H1 (cell line): ENCODE measurements around the gene MAIP1. TPM values are rescaled to one million over a fixed set of nuclear protein-coding genes. Genes with fewer than 3 reads are reported as not detected.
A peak's percentile ranks its signal among the peaks of the same experiment; 100 is the strongest.
"Not testable (repeated sequence)": the region's sequence is repeated elsewhere in the genome, so short reads cannot be mapped to it uniquely, and the experiment has no call there.

Experiments used
- CTCF ChIA-PET: fragments of 300-600 bp; sonication (Branson Sonifier 250); formaldehyde crosslinking; loops from one replicate; lab custom pipeline; 2021; ENCODE audit not compliant: partially characterized antibody; lab: Charles Lee
- POLR2A ChIA-PET: fragments of 300-600 bp; sonication (Branson Sonifier 250); formaldehyde crosslinking; loops from one replicate; lab custom pipeline; 2021; ENCODE audit warnings: inconsistent platforms; ENCODE audit not compliant: partially characterized antibody; lab: Charles Lee
- DNase-seq, 2 experiments: peaks; one replicate each; pipeline versions ENCODE4 v3.0.0 to v3.0.0-alpha.2; 2010 to 2022; ENCODE audit warnings: low spot score in 2 of 2, low read depth in 1 of 2, mixed read lengths in 1 of 2
- FAIRE-seq: peaks from 2 replicates; lab custom pipeline; 2011; peaks lifted over from hg19 to GRCh38; lab: Jason Lieb, UNC
- H2AFZ ChIP-seq: 2 replicates; pipeline ENCODE4 v1.8.1; 2012; ENCODE audit warnings: low read length, inconsistent platforms
- H2AK5ac ChIP-seq: 2 replicates; pipeline ENCODE4 v1.6.1; 2013; ENCODE audit warnings: low read depth, low read length
- H2BK120ac ChIP-seq: replicated peaks from 2 replicates; pipeline ENCODE3; 2013; ENCODE audit warnings: low read depth, low read length, inconsistent platforms
- H2BK12ac ChIP-seq: 2 replicates; pipeline ENCODE4 v1.6.1; 2013; ENCODE audit warnings: low read depth, low read length
- H2BK15ac ChIP-seq: 2 replicates; pipeline ENCODE4 v1.6.1; 2013; ENCODE audit warnings: low read length
- H2BK20ac ChIP-seq: 2 replicates; pipeline ENCODE4 v1.6.1; 2013; ENCODE audit warnings: low read length
- H2BK5ac ChIP-seq: 2 replicates; pipeline ENCODE4 v1.6.1; 2013; ENCODE audit warnings: low read depth, low read length
- H3K14ac ChIP-seq: 2 replicates; pipeline ENCODE4 v1.6.1; 2013; ENCODE audit warnings: inconsistent platforms; ENCODE audit not compliant: insufficient read length
- H3K18ac ChIP-seq: 2 replicates; pipeline ENCODE4 v1.6.1; 2013; ENCODE audit warnings: low read length; ENCODE audit errors: extremely low read depth
- H3K23ac ChIP-seq: 2 replicates; pipeline ENCODE4 v1.6.1; 2013; ENCODE audit warnings: inconsistent platforms; ENCODE audit not compliant: insufficient read length
- H3K23me2 ChIP-seq: 2 replicates; pipeline ENCODE4 v1.6.1; 2013; ENCODE audit warnings: low read depth, low read length
- H3K27ac ChIP-seq: 2 replicates; pipeline ENCODE4 v1.6.1; 2011; ENCODE audit warnings: low read depth, low read length, inconsistent platforms
- H3K27me3 ChIP-seq, 4 experiments: replicated peaks in 1 of 4; 1 replicate in 1 of 4; 2 replicates in 3 of 4; pipeline versions ENCODE4 v1.6.1 to v1.8.1; 2011 to 2013; ENCODE audit warnings: low read length in 3 of 4, mild to moderate bottlenecking in 3 of 4, inconsistent platforms in 2 of 4, mixed read lengths in 2 of 4, moderate library complexity in 1 of 4; ENCODE audit not compliant: control insufficient read depth in 3 of 4, insufficient read depth in 3 of 4; ENCODE audit errors: extremely low read depth in 1 of 4
- H3K36me3 ChIP-seq, 4 experiments: 2 replicates each; pipeline versions ENCODE4 v1.6.1 to v1.8.1; 2011 to 2013; ENCODE audit warnings: mild to moderate bottlenecking in 4 of 4, low read length in 3 of 4, moderate library complexity in 2 of 4, control low read depth in 1 of 4, inconsistent platforms in 1 of 4; ENCODE audit not compliant: insufficient read depth in 4 of 4, control insufficient read depth in 2 of 4
- H3K4ac ChIP-seq: replicated peaks from 2 replicates; pipeline ENCODE3; 2013; ENCODE audit warnings: low read length, low read depth, mixed read lengths, inconsistent platforms; ENCODE audit not compliant: insufficient read length
- H3K4me1 ChIP-seq, 4 experiments: replicated peaks in 1 of 4; 1 replicate in 1 of 4; 2 replicates in 3 of 4; pipeline versions ENCODE4 v1.6.1 to v1.8.1; 2011 to 2013; ENCODE audit warnings: low read length in 3 of 4, inconsistent platforms in 2 of 4, mixed read lengths in 1 of 4; ENCODE audit not compliant: insufficient read depth in 4 of 4, control insufficient read depth in 3 of 4
- H3K4me2 ChIP-seq, 2 experiments: 2 replicates each; pipeline versions ENCODE4 v1.6.1 to v1.8.1; 2011 to 2013; ENCODE audit warnings: low read depth in 2 of 2, low read length in 2 of 2, control low read depth in 1 of 2, inconsistent platforms in 1 of 2, mild to moderate bottlenecking in 1 of 2; ENCODE audit not compliant: insufficient read depth in 1 of 2
- H3K4me3 ChIP-seq, 4 experiments: fragments of 200-600, 300-600 bp in 1 of 4; sonication (generic), shearing (Covaris generic), sonication (Bioruptor Twin) in 1 of 4; 2 replicates each; pipeline versions ENCODE4 v1.5.1 to v1.8.1; 2011 to 2016; ENCODE audit warnings: low read length in 4 of 4, low read depth in 3 of 4, control low read depth in 2 of 4, inconsistent platforms in 2 of 4, mild to moderate bottlenecking in 2 of 4, mixed read lengths in 1 of 4, moderate library complexity in 1 of 4; ENCODE audit not compliant: insufficient read depth in 2 of 4; ENCODE audit errors: extremely low read depth in 1 of 4
- H3K56ac ChIP-seq: replicated peaks from 2 replicates; pipeline ENCODE3; 2013; ENCODE audit warnings: low read depth, mild to moderate bottlenecking, mixed read lengths, low read length, inconsistent platforms; ENCODE audit not compliant: insufficient read length
- H3K79me1 ChIP-seq: 2 replicates; pipeline ENCODE4 v1.6.1; 2013; ENCODE audit warnings: low read depth, low read length, control low read depth
- H3K79me2 ChIP-seq, 2 experiments: 2 replicates each; pipeline versions ENCODE4 v1.6.1 to v1.8.1; 2012 to 2013; ENCODE audit warnings: low read length in 2 of 2, mild to moderate bottlenecking in 2 of 2, inconsistent platforms in 1 of 2; ENCODE audit not compliant: insufficient read depth in 2 of 2, control insufficient read depth in 1 of 2
- H3K9ac ChIP-seq, 4 experiments: replicated peaks in 1 of 4; 1 replicate in 1 of 4; 2 replicates in 3 of 4; pipeline versions ENCODE4 v1.6.1 to v1.8.1; 2011 to 2013; ENCODE audit warnings: low read depth in 3 of 4, low read length in 3 of 4, control low read depth in 2 of 4, mild to moderate bottlenecking in 2 of 4, moderate library complexity in 2 of 4, inconsistent platforms in 1 of 4; ENCODE audit errors: extremely low read depth in 1 of 4
- H3K9me3 ChIP-seq, 2 experiments: 2 replicates each; pipeline versions ENCODE4 v1.6.1 to v1.8.1; 2012 to 2013; ENCODE audit warnings: mild to moderate bottlenecking in 2 of 2, moderate library complexity in 2 of 2, control low read depth in 1 of 2, inconsistent platforms in 1 of 2, low read depth in 1 of 2, low read length in 1 of 2, mixed read lengths in 1 of 2; ENCODE audit not compliant: insufficient read depth in 2 of 2
- H4K20me1 ChIP-seq, 2 experiments: replicated peaks in 1 of 2; 2 replicates each; pipeline versions ENCODE3 to v1.8.1; 2011 to 2013; ENCODE audit warnings: inconsistent platforms in 2 of 2, low read length in 2 of 2, mild to moderate bottlenecking in 1 of 2; ENCODE audit not compliant: insufficient read depth in 2 of 2, control insufficient read depth in 1 of 2
- H4K5ac ChIP-seq: 2 replicates; pipeline ENCODE4 v1.6.1; 2013; ENCODE audit warnings: low read length, low read depth, mixed read lengths, inconsistent platforms; ENCODE audit not compliant: insufficient read length
- H4K8ac ChIP-seq: 2 replicates; pipeline ENCODE4 v1.8.0; 2013; ENCODE audit warnings: mild to moderate bottlenecking, moderate library complexity, low read length, inconsistent platforms; ENCODE audit not compliant: insufficient read depth; ENCODE audit errors: extremely low read depth
- H4K91ac ChIP-seq: replicated peaks from 2 replicates; pipeline ENCODE3; 2013; ENCODE audit warnings: low read length, mixed read lengths, inconsistent platforms; ENCODE audit not compliant: insufficient read length
- WGBS, 2 experiments: shearing (Covaris generic) in 1 of 2; methylation state at CpG; one replicate each; pipeline versions ENCODE4 v1.1.6 to v1.1.7; 2013 to 2015; ENCODE audit warnings: low lambda C conversion rate in 2 of 2, mixed read lengths in 2 of 2, inconsistent platforms in 1 of 2, low coverage in 1 of 2, missing lambda C conversion rate in 1 of 2; ENCODE audit not compliant: insufficient replicate concordance in 2 of 2, insufficient coverage in 1 of 2, insufficient read length in 1 of 2; ENCODE audit errors: extremely low coverage in 1 of 2, missing lambda C conversion rate in 1 of 2; 5-methylcytosine and 5-hydroxymethylcytosine counted together
- polyA plus RNA-seq, 7 experiments: library from polyadenylated mRNA; depleted of rRNA in 3 of 7; stranded (reverse) in 5 of 7; unstranded in 2 of 7; fragments of >200 nt in 5 of 7; fragments of 200-250 nt in 2 of 7; gene quantifications; 1 replicate in 5 of 7; 2 replicates in 1 of 7; 4 replicates in 1 of 7; pipeline versions ENCODE4 v1.2.1 to v1.2.3, GENCODE V29; 2011 to 2013; ENCODE audit warnings: missing spikeins in 2 of 7, mixed read lengths in 2 of 7
- total RNA-seq: library from RNA; stranded (reverse); fragmentation: NEBNext Ultra II Directional; extraction: Animal tissue kit (Norgen Biotek cat#: 25700); gene quantifications from 2 replicates; pipeline ENCODE4 v1.2.1, GENCODE V29; 2021

The MAIP1 gene
- total and polyA plus RNA-seq, 2 of the 8 experiments (the other 6 are each of a cell fraction or from before 2014, with no cell fraction given) = 23.2 to 28.5 TPM

GRCh38 chr2:199912553-199913114 is 42.7 kb upstream of the MAIP1 start:
- not testable (repeated sequence) for H2AFZ ChIP-seq, H4K5ac ChIP-seq, H2BK5ac ChIP-seq, H4K91ac ChIP-seq, DNase-seq, H3K23ac ChIP-seq, FAIRE-seq, H3K27me3 ChIP-seq, H3K14ac ChIP-seq, H3K56ac ChIP-seq, H4K20me1 ChIP-seq, H2BK15ac ChIP-seq, H3K4me1 ChIP-seq, H2BK20ac ChIP-seq, H3K4ac ChIP-seq, H3K79me1 ChIP-seq, H2AK5ac ChIP-seq, H3K23me2 ChIP-seq, H2BK12ac ChIP-seq, H3K9ac ChIP-seq, H4K8ac ChIP-seq, H3K27ac ChIP-seq, H2BK120ac ChIP-seq, H3K18ac ChIP-seq
- POLR2A ChIA-PET = interaction anchor here (0.6 to 2.7 kb wide), 7 partner anchors 13 to 156 kb away, joined by 3 to 7 read pairs (median 4); no protein-coding TSS in a partner anchor
- CTCF ChIA-PET = interaction anchor here (0.8 to 1.6 kb wide), 5 partner anchors 11 to 208 kb away, joined by 3 to 4 read pairs (median 3); no protein-coding TSS in a partner anchor
- Histone ChIP-seq H3K4me2 (peak overlapping the region; percentile 81 to 89), H3K4me3 (peak overlapping the region; percentile 88 to 97 (median 92)), H3K79me2 (peaks cover 40 to 58% of the 10 kb centered on the region in 2 experiments), H3K36me3 (peaks cover 6 to 36% (median 17%) of the 10 kb centered on the region in 4 experiments), H3K9me3 (peaks cover 15 to 16% of the 10 kb centered on the region in 2 experiments)
- 93% methylated on average over 12 of the region's 12 CpGs; no CpG with 5 or more reads in 1 of the 2 experiments for WGBS, 2 experiments
